Smooth muscle cell (in vitro differentiated cells): ENCODE measurements around the gene BRD7. TPM values are rescaled to one million over a fixed set of nuclear protein-coding genes. Genes with fewer than 3 reads are reported as not detected.

Source experiments
- DNase-seq: peaks from one replicate; lab custom pipeline; 2025; ENCODE audit not compliant: unreplicated experiment; lab: John Stamatoyannopoulos, UW
- H2AFZ ChIP-seq: fragments of 200-600 bp; sonication (generic); 2 replicates; pipeline ENCODE4 v1.6.0; 2016; ENCODE audit warnings: antibody characterized with exemption, low read depth, mild to moderate bottlenecking
- H3F3A ChIP-seq: fragments of 200-600 bp; sonication (generic); 2 replicates; pipeline ENCODE4 v1.6.0; 2017; ENCODE audit warnings: antibody characterized with exemption, low read depth
- H3K27ac ChIP-seq: fragments of 200-600 bp; sonication (generic); 2 replicates; pipeline ENCODE4 v1.5.1; 2016; ENCODE audit warnings: low read depth, mild to moderate bottlenecking
- H3K27me3 ChIP-seq: fragments of 200-600 bp; sonication (generic); 2 replicates; pipeline ENCODE4 v1.6.1; 2016; ENCODE audit warnings: low read depth, mild to moderate bottlenecking
- H3K36me3 ChIP-seq: fragments of 200-600 bp; sonication (generic); 2 replicates; pipeline ENCODE4 v1.5.1; 2016; ENCODE audit warnings: low read depth
- H3K4me1 ChIP-seq: fragments of 200-600 bp; sonication (generic); 2 replicates; pipeline ENCODE4 v1.5.1; 2016; ENCODE audit warnings: low read depth
- H3K4me2 ChIP-seq: fragments of 200-600 bp; sonication (generic); 2 replicates; pipeline ENCODE4 v1.6.0; 2016; ENCODE audit warnings: mild to moderate bottlenecking
- H3K4me3 ChIP-seq: fragments of 200-600 bp; sonication (generic); 2 replicates; pipeline ENCODE4 v1.5.1; 2016; ENCODE audit warnings: mild to moderate bottlenecking
- H3K79me2 ChIP-seq: fragments of 200-600 bp; sonication (generic); 2 replicates; pipeline ENCODE4 v1.6.0; 2016; ENCODE audit warnings: low read depth, mild to moderate bottlenecking
- H3K9ac ChIP-seq: fragments of 200-600 bp; sonication (generic); 2 replicates; pipeline ENCODE4 v1.6.0; 2016; ENCODE audit warnings: low read depth
- H3K9me3 ChIP-seq: fragments of 200-600 bp; sonication (generic); replicated peaks from 2 replicates; pipeline ENCODE4 v1.5.1; 2016; ENCODE audit warnings: low read depth
- H4K20me1 ChIP-seq: fragments of 200-600 bp; sonication (generic); 2 replicates; pipeline ENCODE4 v1.6.0; 2016; ENCODE audit warnings: low read depth
- WGBS: methylation state at CpG from one replicate; pipeline ENCODE4 v1.1.7; 2016; ENCODE audit warnings: low lambda C conversion rate; 5-methylcytosine and 5-hydroxymethylcytosine counted together
- polyA plus RNA-seq: library from polyadenylated mRNA; unstranded; fragments of >200 nt; fragmentation: Nextera tagmentation; extraction: Ambion mirVana; gene quantifications from 2 replicates; pipeline ENCODE4 v1.2.1, GENCODE V29; 2016
- total RNA-seq: library from RNA; depleted of rRNA; stranded (reverse); fragments of >200 nt; gene quantifications from 2 replicates; pipeline ENCODE4 v1.2.3, GENCODE V29; 2014
- TF ChIP-seq, protein P1 (sequence below): fragments of 200-600 bp; sonication (generic); IDR thresholded peaks from 2 replicates; pipeline ENCODE4 v1.5.1; 2017; ENCODE audit warnings: borderline replicate concordance, mild to moderate bottlenecking, antibody characterized with exemption; ENCODE audit not compliant: insufficient read depth, poor library complexity, severe bottlenecking

Gene BRD7
- total and polyA plus RNA-seq, 2 experiments from 2014 or later = 33.9 to 40.4 TPM

DNA sequence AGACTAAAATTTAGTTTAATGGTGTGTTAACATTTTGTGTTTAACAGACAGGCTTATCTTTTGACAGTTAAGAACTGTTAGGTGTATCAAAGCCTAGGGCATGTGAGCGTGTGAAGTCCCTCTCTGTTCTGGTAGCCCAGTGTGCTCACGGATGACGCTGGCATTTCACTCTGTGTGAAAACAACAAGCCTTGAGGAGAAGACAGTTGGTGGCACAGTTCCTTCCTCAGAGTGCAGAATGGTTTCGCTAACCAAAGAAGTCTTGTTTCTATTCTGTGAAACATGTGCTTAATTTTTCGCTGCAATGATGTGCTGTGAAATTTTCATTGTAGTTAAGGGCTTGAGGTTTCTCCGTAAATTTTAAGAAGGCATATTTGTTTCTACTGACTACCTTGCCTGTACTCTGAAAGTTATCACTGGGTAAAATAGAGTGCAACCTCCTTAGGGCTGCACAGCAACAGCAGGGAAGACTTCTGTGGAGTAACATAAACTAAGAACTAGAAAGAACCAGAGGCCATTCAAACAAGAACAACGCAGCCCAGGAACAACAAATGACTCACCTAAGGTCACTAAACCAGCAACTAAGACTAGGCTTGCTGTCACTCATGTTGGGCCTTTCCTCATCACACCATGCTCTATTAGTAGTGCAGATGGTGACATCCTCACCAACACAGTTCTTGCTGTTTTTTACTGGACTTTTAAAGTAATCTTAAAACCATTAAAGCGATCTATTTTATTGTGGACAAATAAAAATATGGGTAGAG, 33.4 kb downstream of the BRD7 start:
- H4K20me1 ChIP-seq = peaks cover 35% of the 10 kb centered on the region
- H3K27me3 ChIP-seq = no peaks in the 10 kb centered on the region
- H3F3A ChIP-seq = peaks cover 16% of the 10 kb centered on the region
- H3K9me3 ChIP-seq = no peaks in the 10 kb centered on the region
- H2AFZ ChIP-seq = no peak overlapping the region
- H3K4me2 ChIP-seq = no peak overlapping the region
- H3K4me1 ChIP-seq = peaks cover 11% of the 10 kb centered on the region
- TF ChIP-seq, protein P1, sequence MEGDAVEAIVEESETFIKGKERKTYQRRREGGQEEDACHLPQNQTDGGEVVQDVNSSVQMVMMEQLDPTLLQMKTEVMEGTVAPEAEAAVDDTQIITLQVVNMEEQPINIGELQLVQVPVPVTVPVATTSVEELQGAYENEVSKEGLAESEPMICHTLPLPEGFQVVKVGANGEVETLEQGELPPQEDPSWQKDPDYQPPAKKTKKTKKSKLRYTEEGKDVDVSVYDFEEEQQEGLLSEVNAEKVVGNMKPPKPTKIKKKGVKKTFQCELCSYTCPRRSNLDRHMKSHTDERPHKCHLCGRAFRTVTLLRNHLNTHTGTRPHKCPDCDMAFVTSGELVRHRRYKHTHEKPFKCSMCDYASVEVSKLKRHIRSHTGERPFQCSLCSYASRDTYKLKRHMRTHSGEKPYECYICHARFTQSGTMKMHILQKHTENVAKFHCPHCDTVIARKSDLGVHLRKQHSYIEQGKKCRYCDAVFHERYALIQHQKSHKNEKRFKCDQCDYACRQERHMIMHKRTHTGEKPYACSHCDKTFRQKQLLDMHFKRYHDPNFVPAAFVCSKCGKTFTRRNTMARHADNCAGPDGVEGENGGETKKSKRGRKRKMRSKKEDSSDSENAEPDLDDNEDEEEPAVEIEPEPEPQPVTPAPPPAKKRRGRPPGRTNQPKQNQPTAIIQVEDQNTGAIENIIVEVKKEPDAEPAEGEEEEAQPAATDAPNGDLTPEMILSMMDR = no peak
- no peak for DNase-seq
- peaks cover 17% of the 10 kb centered on the region for H3K79me2 ChIP-seq
- H3K9ac ChIP-seq = no peak overlapping the region
- H3K36me3 ChIP-seq = peaks cover 5% of the 10 kb centered on the region
- no peak overlapping the region for H3K4me3 ChIP-seq
- WGBS = 90% methylated on average over 8 of the region's 8 CpGs
- H3K27ac ChIP-seq = no peak overlapping the region

DNA sequence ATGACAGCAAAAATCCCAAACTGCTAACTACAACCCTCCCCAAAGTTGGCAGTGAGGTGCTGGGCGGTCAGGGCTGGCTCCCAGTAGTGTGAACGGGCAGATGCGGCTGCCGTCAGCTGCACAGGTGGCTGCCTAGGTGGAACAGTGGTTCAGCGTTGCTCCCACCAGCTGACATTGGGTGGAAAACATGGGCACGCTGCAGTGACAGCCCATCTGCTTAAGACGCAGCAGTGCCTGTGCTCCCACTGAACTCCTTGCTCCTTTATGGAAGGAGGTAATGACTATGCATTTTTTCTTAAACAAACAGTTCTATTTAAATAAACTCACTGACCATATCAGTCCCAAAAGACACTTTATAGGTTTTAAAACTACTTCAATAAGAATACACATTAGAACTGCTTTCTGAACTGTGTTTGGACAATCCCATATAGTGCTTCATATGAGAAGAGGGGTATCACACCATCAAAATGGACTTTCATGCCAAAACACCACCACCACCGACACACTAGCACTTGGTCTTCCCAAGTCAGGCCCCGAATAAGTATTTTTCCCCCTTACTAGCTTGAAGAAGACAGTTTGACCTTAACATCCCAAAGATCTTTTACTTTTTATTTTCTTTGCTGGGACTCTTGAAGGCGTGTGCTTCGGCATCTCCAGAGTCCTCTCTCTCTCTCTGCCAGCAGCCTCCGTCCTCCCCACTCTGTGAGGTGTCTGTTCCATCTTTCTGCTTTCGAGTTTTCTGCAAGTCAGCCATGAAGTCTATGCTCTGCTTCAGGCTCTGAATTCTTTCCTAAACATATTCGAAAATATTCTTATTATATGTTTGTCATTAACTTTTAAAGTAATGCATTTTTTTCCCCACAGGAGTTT, 34.4 kb downstream of the BRD7 start:
- Histone ChIP-seq H3K9ac (no peak overlapping the region), H3K36me3 (peaks cover 5% of the 10 kb centered on the region), H2AFZ (no peak overlapping the region), H3K4me3 (no peak overlapping the region), H3F3A (peaks cover 13% of the 10 kb centered on the region), H3K4me1 (peaks cover 12% of the 10 kb centered on the region), H3K27me3 (no peaks in the 10 kb centered on the region), H3K79me2 (peaks cover 17% of the 10 kb centered on the region), H3K27ac (no peak overlapping the region), H4K20me1 (peaks cover 34% of the 10 kb centered on the region), H3K9me3 (no peaks in the 10 kb centered on the region), H3K4me2 (no peak overlapping the region)
- 91% methylated on average over 14 of the region's 14 CpGs for WGBS
- TF ChIP-seq, protein P1 = no peak
- no peak for DNase-seq

DNA sequence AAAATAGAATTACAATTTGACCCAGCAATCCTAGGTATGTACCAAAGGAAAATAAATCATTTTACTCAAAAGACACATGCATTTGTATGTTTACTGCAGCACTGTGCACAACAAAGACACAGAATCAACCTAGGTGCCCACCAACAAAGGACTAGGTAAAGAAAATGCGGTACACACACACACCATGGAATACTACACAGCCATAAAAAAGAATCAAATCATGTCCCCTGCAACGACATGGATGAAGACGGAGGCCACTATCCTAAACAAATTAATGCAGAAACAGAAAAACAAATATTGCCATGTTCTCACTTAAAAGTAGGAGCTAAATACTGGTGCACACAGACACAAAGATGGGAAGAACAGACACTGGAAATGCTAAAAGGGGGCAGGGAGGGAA, 36.2 kb downstream of the BRD7 start:
- peaks cover 8% of the 10 kb centered on the region for H3K4me1 ChIP-seq
- 99% methylated on average over 3 of the region's 3 CpGs for WGBS
- no peak overlapping the region for H3K27ac ChIP-seq
- TF ChIP-seq, protein P1 = no peak
- H2AFZ ChIP-seq = no peak overlapping the region
- H3K27me3 ChIP-seq = no peaks in the 10 kb centered on the region
- peaks cover 17% of the 10 kb centered on the region for H4K20me1 ChIP-seq
- no peaks in the 10 kb centered on the region for H3F3A ChIP-seq
- no peak overlapping the region for H3K4me3 ChIP-seq
- H3K4me2 ChIP-seq = no peak overlapping the region
- no peak overlapping the region for H3K9ac ChIP-seq
- no peaks in the 10 kb centered on the region for H3K9me3 ChIP-seq
- H3K79me2 ChIP-seq = peaks cover 17% of the 10 kb centered on the region
- H3K36me3 ChIP-seq = peaks cover 5% of the 10 kb centered on the region
- no peak for DNase-seq
